Thoracic aorta (tissue), 2 donors: ENCODE measurements around the gene RAB1A. TPM values are rescaled to one million over a fixed set of nuclear protein-coding genes. Genes with fewer than 3 reads are reported as not detected.

Source experiments
- ATAC-seq: fragments of 150-250 bp; one replicate; pipeline ENCODE4 v1.8.0; 2017; ENCODE audit warnings: low read depth; ENCODE audit not compliant: insufficient number of reproducible peaks, low FRiP score
- DNase-seq: peaks from one replicate; pipeline ENCODE4 v3.0.0-alpha.2; 2020; ENCODE audit warnings: low spot score
- H3K27ac ChIP-seq, 2 donors: fragments of 200-600 bp; sonication (generic); 1 replicate in 1 of 2; 2 replicates in 1 of 2; pipeline ENCODE4 v1.5.1; 2016; ENCODE audit warnings: mild to moderate bottlenecking in 2 of 2, moderate library complexity in 2 of 2
- H3K27me3 ChIP-seq: fragments of 200-600 bp; sonication (generic); replicated peaks from 2 replicates; pipeline ENCODE4 v1.6.0; 2016; ENCODE audit warnings: mild to moderate bottlenecking; ENCODE audit not compliant: insufficient read depth
- H3K36me3 ChIP-seq: fragments of 200-600 bp; sonication (generic); one replicate; pipeline ENCODE4 v1.5.1; 2016
- H3K4me1 ChIP-seq, 2 donors: fragments of 200-600 bp; sonication (generic); 1 replicate in 1 of 2; 2 replicates in 1 of 2; pipeline versions ENCODE4 v1.5.1 to v1.6.0; 2016; ENCODE audit warnings: low read depth in 2 of 2, mild to moderate bottlenecking in 1 of 2; ENCODE audit not compliant: control insufficient read depth in 1 of 2
- H3K4me3 ChIP-seq: fragments of 200-600 bp; sonication (generic); 2 replicates; pipeline ENCODE4 v1.5.1; 2016; ENCODE audit warnings: mild to moderate bottlenecking
- H3K9me3 ChIP-seq: fragments of 200-600 bp; sonication (generic); 2 replicates; pipeline ENCODE4 v1.5.1; 2016
- total RNA-seq, 2 donors: library from RNA; depleted of rRNA; stranded (reverse); fragments of >200 nt; gene quantifications; one replicate each; pipeline versions ENCODE4 v1.1.0 to v1.2.3, GENCODE V29; 2016
- TF ChIP-seq, protein P1 (sequence below): fragments of 200-600 bp; sonication (generic); IDR thresholded peaks from one replicate; pipeline ENCODE4 v1.5.1; 2019; ENCODE audit warnings: antibody characterized with exemption

The RAB1A gene
- total RNA-seq, 2 donors from 2014 or later: 80.7 to 88.5 TPM

- no peaks in the 10 kb centered on the region for H3K36me3 ChIP-seq
- H3K4me1 ChIP-seq: peaks cover 0 to 4% of the 10 kb centered on the region in 2 donors
- no peak for DNase-seq
- H3K4me3 ChIP-seq: no peak overlapping the region
- ATAC-seq: no peak
- TF ChIP-seq, protein P1, sequence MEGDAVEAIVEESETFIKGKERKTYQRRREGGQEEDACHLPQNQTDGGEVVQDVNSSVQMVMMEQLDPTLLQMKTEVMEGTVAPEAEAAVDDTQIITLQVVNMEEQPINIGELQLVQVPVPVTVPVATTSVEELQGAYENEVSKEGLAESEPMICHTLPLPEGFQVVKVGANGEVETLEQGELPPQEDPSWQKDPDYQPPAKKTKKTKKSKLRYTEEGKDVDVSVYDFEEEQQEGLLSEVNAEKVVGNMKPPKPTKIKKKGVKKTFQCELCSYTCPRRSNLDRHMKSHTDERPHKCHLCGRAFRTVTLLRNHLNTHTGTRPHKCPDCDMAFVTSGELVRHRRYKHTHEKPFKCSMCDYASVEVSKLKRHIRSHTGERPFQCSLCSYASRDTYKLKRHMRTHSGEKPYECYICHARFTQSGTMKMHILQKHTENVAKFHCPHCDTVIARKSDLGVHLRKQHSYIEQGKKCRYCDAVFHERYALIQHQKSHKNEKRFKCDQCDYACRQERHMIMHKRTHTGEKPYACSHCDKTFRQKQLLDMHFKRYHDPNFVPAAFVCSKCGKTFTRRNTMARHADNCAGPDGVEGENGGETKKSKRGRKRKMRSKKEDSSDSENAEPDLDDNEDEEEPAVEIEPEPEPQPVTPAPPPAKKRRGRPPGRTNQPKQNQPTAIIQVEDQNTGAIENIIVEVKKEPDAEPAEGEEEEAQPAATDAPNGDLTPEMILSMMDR: no peak
- H3K27me3 ChIP-seq: no peaks in the 10 kb centered on the region
- no peak overlapping the region for H3K27ac ChIP-seq
- no peaks in the 10 kb centered on the region for H3K9me3 ChIP-seq
Observed at GRCh38 chr2:65037178-65037577, 92.7 kb downstream of the RAB1A start.

Other genes starting within 250 kb of the RAB1A start
- 10 to 100 TPM; 24.2 to 33.8 TPM for gene SLC1A4, start 140.7 kb downstream of the RAB1A start, total RNA-seq
- 10 to 100 TPM; 28.8 to 31.3 TPM for gene CEP68, start 73.7 kb downstream of the RAB1A start, total RNA-seq
- 100 to 1,000 TPM in 1 of 2 donors, 10 to 100 TPM in 1; 75.9 to 131 TPM for gene ACTR2, start 97.7 kb upstream of the RAB1A start, total RNA-seq